Measurements from ENCODE around the gene CELA3A. TPM values are rescaled to one million over a fixed set of nuclear protein-coding genes. Genes with fewer than 3 reads are reported as not detected.
A peak's percentile ranks its signal among the peaks of the same experiment; 100 is the strongest.

Gene CELA3A
- total and polyA plus RNA-seq, 2 of the 13 experiments (the other 11 are each of a cell fraction or from before 2014, with no cell fraction given): 0.09 TPM; not detected in 1

GRCh38 chr1:22025368-22026155 lies 24.1 kb downstream of the CELA3A start (continued):
- TF ChIP-seq, protein P1, sequence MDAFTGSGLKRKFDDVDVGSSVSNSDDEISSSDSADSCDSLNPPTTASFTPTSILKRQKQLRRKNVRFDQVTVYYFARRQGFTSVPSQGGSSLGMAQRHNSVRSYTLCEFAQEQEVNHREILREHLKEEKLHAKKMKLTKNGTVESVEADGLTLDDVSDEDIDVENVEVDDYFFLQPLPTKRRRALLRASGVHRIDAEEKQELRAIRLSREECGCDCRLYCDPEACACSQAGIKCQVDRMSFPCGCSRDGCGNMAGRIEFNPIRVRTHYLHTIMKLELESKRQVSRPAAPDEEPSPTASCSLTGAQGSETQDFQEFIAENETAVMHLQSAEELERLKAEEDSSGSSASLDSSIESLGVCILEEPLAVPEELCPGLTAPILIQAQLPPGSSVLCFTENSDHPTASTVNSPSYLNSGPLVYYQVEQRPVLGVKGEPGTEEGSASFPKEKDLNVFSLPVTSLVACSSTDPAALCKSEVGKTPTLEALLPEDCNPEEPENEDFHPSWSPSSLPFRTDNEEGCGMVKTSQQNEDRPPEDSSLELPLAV (CRISPR knock-in tag; conservative IDR thresholded peaks at IDR 0.05; ENCODE audit: low read depth): no peak
- TF ChIP-seq, protein P2, sequence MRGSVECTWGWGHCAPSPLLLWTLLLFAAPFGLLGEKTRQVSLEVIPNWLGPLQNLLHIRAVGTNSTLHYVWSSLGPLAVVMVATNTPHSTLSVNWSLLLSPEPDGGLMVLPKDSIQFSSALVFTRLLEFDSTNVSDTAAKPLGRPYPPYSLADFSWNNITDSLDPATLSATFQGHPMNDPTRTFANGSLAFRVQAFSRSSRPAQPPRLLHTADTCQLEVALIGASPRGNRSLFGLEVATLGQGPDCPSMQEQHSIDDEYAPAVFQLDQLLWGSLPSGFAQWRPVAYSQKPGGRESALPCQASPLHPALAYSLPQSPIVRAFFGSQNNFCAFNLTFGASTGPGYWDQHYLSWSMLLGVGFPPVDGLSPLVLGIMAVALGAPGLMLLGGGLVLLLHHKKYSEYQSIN (CRISPR knock-in tag; IDR thresholded peaks at IDR 0.05; ENCODE audit: borderline replicate concordance): no peak
- TF ChIP-seq ZFX (CRISPR knock-in tag; IDR thresholded peaks at IDR 0.05; ENCODE audit: low read depth) (peak; percentile 88), ZNF614 (CRISPR knock-in tag; IDR thresholded peaks at IDR 0.05; ENCODE audit: borderline replicate concordance) (peak; percentile 19; the same call in 1 of the 2 replicates), PHF5A (CRISPR knock-in tag; IDR thresholded peaks at IDR 0.05; ENCODE audit: low read depth, unreplicated experiment) (no peak), ZNF264 (CRISPR knock-in tag; IDR thresholded peaks at IDR 0.05) (peak; percentile 76; the same call in 1 of the 2 replicates), ZC3H4 (CRISPR knock-in tag; IDR thresholded peaks at IDR 0.05; ENCODE audit: borderline replicate concordance) (peak; percentile 54; the same call in 1 of the 2 replicates), ZFP82 (CRISPR knock-in tag; IDR thresholded peaks at IDR 0.05; ENCODE audit: borderline replicate concordance) (no peak), ZNF510 (CRISPR knock-in tag; IDR thresholded peaks at IDR 0.05; ENCODE audit: low read depth) (no peak), RNF219 (CRISPR knock-in tag; IDR thresholded peaks at IDR 0.05) (no peak), SYNCRIP (IDR thresholded peaks at IDR 0.05; ENCODE audit: insufficient read depth, low read depth, low read length) (no peak), FOXK1 (CRISPR knock-in tag; IDR thresholded peaks at IDR 0.05; ENCODE audit: borderline replicate concordance, low read depth) (peak; percentile 79; the same call in 1 of the 2 replicates), PHF20 (CRISPR knock-in tag; IDR thresholded peaks at IDR 0.05) (peak; percentile 88), ZNF333 (CRISPR knock-in tag; IDR thresholded peaks at IDR 0.05; ENCODE audit: borderline replicate concordance) (no peak), RELA (CRISPR knock-in tag; IDR thresholded peaks at IDR 0.05) (0 out of 2 replicates have a peak, but pooled peaks have one; percentile 31), SIX4 (CRISPR knock-in tag; IDR thresholded peaks at IDR 0.05) (no peak)
- TF ChIP-seq, protein P3, sequence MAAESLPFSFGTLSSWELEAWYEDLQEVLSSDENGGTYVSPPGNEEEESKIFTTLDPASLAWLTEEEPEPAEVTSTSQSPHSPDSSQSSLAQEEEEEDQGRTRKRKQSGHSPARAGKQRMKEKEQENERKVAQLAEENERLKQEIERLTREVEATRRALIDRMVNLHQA (CRISPR knock-in tag; IDR thresholded peaks at IDR 0.05): no peak
- TF ChIP-seq, protein P4, sequence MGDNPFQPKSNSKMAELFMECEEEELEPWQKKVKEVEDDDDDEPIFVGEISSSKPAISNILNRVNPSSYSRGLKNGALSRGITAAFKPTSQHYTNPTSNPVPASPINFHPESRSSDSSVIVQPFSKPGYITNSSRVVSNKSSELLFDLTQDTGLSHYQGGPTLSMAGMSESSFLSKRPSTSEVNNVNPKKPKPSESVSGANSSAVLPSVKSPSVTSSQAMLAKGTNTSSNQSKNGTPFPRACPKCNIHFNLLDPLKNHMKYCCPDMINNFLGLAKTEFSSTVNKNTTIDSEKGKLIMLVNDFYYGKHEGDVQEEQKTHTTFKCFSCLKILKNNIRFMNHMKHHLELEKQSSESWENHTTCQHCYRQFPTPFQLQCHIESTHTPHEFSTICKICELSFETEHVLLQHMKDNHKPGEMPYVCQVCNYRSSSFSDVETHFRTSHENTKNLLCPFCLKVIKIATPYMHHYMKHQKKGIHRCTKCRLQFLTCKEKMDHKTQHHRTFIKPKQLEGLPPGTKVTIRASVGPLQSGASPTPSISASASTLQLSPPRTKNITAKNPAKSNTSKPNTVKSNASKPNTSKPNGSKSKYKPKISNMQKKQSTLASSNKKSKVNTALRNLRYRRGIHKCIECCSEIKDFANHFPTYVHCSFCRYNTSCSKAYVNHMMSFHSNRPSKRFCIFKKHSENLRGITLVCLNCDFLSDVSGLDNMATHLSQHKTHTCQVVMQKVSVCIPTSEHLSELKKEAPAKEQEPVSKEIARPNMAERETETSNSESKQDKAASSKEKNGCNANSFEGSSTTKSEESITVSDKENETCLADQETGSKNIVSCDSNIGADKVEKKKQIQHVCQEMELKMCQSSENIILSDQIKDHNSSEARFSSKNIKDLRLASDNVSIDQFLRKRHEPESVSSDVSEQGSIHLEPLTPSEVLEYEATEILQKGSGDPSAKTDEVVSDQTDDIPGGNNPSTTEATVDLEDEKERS (CRISPR knock-in tag; IDR thresholded peaks at IDR 0.05): peak; percentile 76; the same call in 1 of the 2 replicates
